ENCODE measurements around the gene EN2. TPM values are rescaled to one million over a fixed set of nuclear protein-coding genes. Genes with fewer than 3 reads are reported as not detected.

Gene EN2
- total RNA-seq, 4 donors from 2014 or later = 0.06 TPM; not detected in 3

GRCh38 chr7:155512246-155512887 is 54.4 kb downstream of the EN2 start:
- H3K27me3 ChIP-seq = peaks cover 0 to 98% (median 47%) of the 10 kb centered on the region in 4 donors
- no peaks in the 10 kb centered on the region for H3K9me3 ChIP-seq
- DNase-seq (ENCODE audit: extremely low spot score) = no peak
- H3K4me3 ChIP-seq = no peak overlapping the region
- H3K36me3 ChIP-seq = no peaks in the 10 kb centered on the region
- H3K27ac ChIP-seq (replicated peaks in 1 of 4) = no peak overlapping the region
- intact Hi-C loops (cut with DNase I) = no loop called here
- 47% methylated on average over 4 of the region's 4 CpGs for WGBS
- TF ChIP-seq POLR2AphosphoS5 (IDR thresholded peaks at IDR 0.05) (no peak), CTCF (IDR thresholded peaks at IDR 0.05) (no peak), POLR2A (IDR thresholded peaks at IDR 0.05; ENCODE audit: low read depth) (no peak), EP300 (IDR thresholded peaks at IDR 0.05) (no peak)
- peaks cover 10 to 11% (median 10%) of the 10 kb centered on the region in 4 donors for H3K4me1 ChIP-seq

- peaks cover 0 to 98% (median 36%) of the 10 kb centered on the region in 4 donors for H3K27me3 ChIP-seq
- intact Hi-C loops (cut with DNase I) = no loop called here
- no peaks in the 10 kb centered on the region for H3K9me3 ChIP-seq
- no peaks in the 10 kb centered on the region for H3K36me3 ChIP-seq
- H3K27ac ChIP-seq (replicated peaks in 1 of 4) = no peak overlapping the region
- WGBS = 76% methylated on average over 13 of the region's 13 CpGs
- no peak for DNase-seq (ENCODE audit: extremely low spot score)
- H3K4me3 ChIP-seq = no peak overlapping the region
- H3K4me1 ChIP-seq = peaks cover 10 to 11% (median 10%) of the 10 kb centered on the region in 4 donors
- TF ChIP-seq CTCF (IDR thresholded peaks at IDR 0.05) (no peak), POLR2AphosphoS5 (IDR thresholded peaks at IDR 0.05) (no peak)
Observed at GRCh38 chr7:155513543-155514285, 55.8 kb downstream of the EN2 start.

- WGBS = 82% methylated on average over 8 of the region's 8 CpGs
- intact Hi-C loops (cut with DNase I) = no loop called here
- Histone ChIP-seq H3K9me3 (no peaks in the 10 kb centered on the region), H3K27me3 (peaks cover 0 to 98% (median 31%) of the 10 kb centered on the region in 4 donors), H3K4me1 (peaks cover 9 to 10% (median 10%) of the 10 kb centered on the region in 4 donors), H3K27ac (replicated peaks in 1 of 4) (no peak overlapping the region), H3K36me3 (no peaks in the 10 kb centered on the region), H3K4me3 (no peak overlapping the region)
- DNase-seq (ENCODE audit: extremely low spot score) = no peak
- TF ChIP-seq EP300 (IDR thresholded peaks at IDR 0.05) (no peak), POLR2AphosphoS5 (IDR thresholded peaks at IDR 0.05) (no peak), POLR2A (IDR thresholded peaks at IDR 0.05; ENCODE audit: low read depth) (no peak), CTCF (IDR thresholded peaks at IDR 0.05) (no peak)
Observed at GRCh38 chr7:155514296-155514695, 56.4 kb downstream of the EN2 start.

Other genes starting within 250 kb of the EN2 start
- 10 to 100 TPM; 25.3 to 63.5 (median 37.7) TPM for gene INSIG1, start 160.3 kb upstream of the EN2 start, total RNA-seq
- gene CNPY1, start 88.4 kb downstream of the EN2 start, total RNA-seq = not detected
- gene RBM33, start 186.5 kb downstream of the EN2 start, total RNA-seq = 10 to 100 TPM; 27.0 to 34.5 (median 32.6) TPM